DMS53 treated with DMSO at 0.1 percent for 48 hours (cell line): ENCODE results near the gene PRICKLE2.

Source experiments
- DNase-seq: peaks from one replicate; lab custom pipeline; 2025; ENCODE audit not compliant: unreplicated experiment; lab: John Stamatoyannopoulos, UW

Gene PRICKLE2, protein sequence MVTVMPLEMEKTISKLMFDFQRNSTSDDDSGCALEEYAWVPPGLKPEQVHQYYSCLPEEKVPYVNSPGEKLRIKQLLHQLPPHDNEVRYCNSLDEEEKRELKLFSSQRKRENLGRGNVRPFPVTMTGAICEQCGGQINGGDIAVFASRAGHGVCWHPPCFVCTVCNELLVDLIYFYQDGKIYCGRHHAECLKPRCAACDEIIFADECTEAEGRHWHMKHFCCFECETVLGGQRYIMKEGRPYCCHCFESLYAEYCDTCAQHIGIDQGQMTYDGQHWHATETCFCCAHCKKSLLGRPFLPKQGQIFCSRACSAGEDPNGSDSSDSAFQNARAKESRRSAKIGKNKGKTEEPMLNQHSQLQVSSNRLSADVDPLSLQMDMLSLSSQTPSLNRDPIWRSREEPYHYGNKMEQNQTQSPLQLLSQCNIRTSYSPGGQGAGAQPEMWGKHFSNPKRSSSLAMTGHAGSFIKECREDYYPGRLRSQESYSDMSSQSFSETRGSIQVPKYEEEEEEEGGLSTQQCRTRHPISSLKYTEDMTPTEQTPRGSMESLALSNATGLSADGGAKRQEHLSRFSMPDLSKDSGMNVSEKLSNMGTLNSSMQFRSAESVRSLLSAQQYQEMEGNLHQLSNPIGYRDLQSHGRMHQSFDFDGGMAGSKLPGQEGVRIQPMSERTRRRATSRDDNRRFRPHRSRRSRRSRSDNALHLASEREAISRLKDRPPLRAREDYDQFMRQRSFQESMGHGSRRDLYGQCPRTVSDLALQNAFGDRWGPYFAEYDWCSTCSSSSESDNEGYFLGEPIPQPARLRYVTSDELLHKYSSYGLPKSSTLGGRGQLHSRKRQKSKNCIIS

DNA sequence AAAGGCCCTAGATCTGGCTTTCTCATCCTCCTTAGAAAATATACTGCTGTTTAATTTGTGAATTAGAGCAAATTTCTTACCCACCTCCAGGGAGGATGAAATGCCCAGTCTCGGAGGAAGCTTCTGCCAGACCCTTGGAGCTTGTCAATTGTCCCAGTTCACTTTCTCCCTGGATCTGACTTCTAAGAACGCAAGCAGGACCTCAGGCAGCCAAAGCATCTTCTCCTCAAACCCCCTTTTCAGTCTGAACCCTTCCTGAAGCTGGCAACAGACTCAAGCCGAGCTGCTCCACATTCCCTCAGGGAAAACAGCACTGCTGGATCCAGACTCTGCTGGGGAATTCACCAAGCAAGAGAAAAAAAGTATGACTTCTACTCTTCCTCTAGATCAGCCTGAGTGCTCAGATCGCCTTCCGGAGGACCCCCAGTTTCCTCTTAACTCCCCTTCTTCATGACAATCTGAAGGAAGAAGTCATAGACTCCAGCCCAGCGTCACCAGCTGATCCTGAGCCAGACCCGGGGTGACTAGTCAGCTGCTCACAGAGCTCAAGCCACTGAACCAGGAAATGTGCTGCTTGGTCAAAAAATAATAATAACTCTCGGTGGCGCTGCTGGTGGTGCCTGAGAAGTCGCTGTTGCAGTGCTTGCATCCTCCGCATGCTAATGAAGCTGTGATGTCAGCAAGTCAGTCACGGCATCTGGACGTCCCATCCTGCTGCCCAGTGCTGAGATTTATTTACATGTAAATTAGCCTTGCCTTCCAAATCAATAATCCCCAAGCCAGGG is at the start of gene PRICKLE2:
Gene PRICKLE2 (minus strand): TSS at position 641 of the 785 bp plus-strand sequence. CDS start 26,539 bp downstream, outside the sequence.
- DNase-seq: no peak

DNA sequence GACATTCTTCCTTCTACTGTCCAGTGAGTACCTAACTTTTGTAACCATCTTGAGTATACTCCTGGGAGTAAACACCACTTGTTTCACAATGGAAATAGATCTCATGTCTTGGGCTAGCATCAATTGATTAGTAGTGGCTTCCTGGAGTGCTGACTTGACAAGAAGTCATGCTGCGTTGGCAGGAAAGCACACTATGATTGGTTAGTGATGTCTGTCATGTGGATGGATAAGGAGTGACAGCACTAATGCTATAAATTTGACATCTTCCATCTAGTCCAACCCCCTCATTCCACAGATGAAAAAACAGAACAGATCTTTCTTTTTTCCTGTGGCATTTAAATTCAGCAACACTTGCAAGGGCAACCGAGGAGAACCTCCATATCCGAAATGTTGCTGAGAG is 47.6 kb upstream of the PRICKLE2 start:
- DNase-seq: no peak

DNA sequence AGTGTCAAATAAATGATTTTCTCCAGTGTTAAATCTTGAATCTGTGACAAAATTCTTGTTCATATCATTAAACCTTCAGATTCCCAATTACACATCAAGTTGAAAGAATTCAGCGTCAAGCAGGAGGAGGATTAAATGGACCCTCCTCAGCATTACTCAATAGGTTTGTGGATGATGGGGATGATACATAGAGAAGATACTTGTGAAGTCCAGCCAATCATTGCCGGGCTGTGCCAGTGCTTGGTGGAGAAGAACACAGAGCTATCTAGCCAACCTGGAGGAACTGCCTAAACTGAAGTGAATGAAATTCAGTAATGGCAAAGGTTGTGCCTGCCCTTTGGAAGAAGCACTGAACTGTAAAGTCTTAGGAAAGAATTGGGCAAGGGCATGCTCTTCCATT is 47.0 kb upstream of the PRICKLE2 start:
- DNase-seq: no peak

DNA sequence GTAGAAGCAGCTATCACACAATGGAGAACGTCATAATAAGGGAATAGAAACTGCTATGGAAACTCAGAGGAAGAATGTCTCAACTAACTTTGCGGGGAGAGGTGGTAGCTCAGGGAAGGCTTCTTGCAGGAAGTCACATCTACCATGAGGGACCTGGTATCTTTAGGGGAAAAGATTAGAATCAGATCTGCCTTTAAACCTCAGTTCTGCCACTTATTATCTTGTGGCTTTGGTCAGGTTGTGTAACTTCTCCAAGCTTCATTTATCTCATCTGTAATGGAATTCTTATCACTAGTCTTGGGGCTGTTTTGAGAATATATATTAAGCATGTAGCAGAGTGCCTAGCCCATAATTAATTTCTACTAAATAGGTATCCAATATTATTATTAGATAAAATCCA is 46.4 kb upstream of the PRICKLE2 start:
- no peak for DNase-seq

DNA sequence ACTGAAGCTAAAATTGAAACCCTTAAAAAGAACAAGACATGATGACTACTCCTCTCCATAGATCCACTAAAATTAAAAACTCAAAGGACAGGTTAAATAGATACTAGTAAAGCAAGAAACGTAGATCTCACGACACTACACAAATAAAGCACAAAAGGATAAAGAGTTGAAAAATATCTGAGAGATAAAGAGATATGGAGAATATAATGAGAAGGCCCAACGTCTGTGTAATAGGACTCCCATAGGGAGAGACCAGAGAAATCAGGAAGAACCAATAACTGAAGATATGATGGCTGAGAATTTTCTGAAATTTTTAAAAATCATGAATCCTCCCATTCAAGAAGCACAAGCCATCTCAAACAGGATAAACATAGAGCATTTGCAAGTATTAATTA is 45.6 kb upstream of the PRICKLE2 start:
- DNase-seq: no peak

DNA sequence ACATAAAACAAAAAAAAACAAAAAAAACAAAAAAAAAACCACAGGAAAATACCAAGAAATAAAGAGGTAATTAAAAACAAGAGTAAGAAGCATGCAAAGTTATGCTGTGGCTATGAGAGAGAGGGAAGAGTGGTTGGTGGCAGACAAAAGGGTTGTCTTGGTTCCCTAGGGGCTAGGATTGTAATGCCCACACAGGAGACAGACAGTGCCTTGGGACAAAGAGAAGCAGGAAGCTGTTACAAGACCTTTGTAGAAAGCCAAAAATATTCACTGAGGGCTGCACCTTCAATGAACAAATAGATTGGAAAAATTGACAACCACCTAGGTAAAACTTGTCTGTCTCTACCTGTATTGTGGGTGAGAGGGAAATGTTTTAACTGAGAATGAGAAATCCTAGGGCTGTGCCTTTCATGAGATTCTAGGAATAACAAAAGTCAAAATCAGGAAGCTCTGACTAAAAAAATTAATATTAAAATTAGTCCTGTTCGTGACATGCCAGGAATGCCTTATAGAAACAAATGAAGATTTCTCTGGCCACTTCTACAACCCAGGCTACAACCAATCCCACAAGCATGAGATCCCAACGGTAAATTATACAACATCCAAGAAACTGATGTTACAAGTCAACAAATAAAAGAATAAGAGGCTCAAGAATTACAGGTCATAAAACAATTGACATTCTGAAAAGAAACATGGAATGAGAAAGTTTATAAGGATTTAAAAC is 45.0 kb upstream of the PRICKLE2 start:
- no peak for DNase-seq

DNA sequence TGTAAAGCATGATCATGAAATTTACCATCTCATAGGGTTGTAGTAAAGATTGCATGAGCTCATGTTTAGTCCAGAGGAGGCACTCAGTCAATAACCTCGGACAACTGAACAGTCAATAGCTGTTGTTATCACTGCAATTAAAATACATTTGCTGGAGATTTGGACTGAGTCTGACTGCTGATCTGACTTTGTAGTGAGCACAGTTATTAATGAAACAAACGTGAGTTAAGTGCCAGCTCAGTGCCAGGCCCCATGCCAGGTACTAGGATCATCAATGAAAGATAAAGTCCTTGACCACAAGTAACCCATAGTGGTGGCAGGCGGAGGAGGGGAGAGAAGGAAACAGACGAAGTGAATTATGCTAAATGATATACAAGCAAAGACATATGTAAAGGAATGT is 43.7 kb upstream of the PRICKLE2 start:
- DNase-seq: no peak

DNA sequence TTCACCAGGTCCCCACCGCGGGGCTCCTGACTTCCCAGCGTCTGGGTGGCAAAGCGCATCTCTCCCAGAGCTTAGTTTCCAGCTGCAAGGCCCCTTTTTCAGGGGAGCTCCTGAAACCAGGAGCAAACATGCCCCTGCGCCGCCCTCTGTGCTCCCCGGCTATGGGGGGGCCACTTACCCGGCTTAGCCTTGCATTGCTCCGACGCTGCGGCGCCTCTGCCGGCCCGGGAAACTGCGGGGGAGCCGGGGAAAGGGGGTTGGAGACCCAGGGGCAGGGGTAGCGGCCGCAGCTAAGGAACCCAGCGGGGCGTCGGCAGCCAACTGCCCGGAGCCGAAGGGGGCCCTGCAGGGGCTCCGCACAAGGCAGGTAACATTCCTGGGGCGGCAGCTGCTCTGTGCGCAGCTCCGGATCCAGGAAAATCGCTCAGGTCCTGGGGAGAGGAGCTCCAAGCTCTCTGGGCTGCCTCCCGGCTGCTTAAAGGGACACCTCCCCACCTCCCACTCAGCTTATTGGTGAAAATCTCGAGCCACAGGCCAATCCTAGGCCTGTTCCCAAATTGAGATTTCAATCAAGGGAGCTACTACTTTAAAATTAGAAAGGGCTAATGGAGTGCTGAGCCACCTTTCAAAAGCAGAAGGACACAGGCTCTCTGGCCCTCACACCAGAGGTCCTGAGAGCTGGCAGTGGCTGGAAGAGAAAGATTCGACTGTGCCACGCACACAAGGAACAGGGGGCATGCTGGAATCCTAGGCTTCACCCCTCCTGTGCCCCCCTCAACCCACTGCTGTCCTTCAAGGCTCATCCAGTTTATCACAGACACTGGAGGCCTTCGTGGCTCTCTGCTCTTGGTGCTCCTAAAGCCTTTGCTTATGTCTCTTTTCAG is 42.7 kb upstream of the PRICKLE2 start:
- DNase-seq: no peak

DNA sequence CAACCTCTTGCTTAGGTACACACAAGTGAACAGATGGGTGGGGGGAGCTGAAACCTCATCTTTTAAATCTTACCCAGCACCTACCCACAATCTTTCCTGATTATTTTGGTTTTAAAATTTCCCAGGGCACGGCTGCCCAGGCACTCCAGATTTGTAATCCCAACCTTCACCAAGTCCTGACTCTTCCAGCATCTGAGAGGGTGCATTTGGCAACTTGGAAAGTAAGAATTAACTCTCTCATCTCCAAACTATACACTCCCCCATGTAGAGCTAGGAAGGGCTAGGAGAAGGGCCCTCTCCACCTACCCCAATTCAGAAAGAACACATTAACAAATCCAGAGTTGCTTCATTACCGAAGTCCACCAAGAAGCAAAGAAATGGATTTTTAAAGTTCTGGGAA is 41.7 kb upstream of the PRICKLE2 start:
- DNase-seq: no peak

DNA sequence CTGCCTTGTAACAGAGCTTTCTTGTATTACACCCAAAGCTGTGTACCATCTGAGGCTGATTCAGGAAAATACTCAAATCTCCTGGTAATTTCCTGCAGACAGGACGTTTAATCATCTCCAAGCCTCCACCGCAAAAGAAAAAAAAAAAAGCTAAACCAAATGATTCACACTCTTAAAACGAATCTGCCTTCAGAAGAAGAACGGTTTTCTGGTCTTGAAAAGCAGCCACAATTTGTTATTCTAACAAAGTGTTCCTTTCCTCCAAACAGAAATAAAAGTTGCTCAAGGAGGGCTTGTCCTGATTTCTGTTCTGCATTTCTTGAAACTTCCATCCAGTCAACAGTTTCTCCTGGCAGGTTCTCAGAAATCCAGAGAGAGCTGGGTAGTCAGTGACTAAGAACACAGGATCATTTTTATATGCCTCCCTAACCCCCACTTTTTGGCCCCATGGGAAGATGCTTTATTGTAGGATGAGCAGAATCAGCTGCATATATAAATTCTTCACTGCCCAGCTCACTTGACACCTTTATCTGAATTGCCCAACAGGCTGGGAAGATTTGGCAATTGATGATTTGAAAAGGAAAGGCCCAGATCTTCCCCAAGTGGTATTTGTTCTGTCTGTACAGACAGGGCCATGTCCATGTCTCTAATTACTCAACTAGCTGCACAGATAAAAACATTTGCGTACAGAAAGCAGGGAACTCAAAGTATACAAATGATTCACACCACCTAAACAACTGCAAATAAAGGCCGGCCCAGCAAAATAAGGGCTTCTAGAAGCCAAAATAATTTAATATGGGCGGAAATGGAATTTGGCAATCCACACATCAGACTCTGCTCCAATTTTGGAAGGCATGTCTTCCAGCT is 41.0 kb upstream of the PRICKLE2 start:
- no peak for DNase-seq

DNA sequence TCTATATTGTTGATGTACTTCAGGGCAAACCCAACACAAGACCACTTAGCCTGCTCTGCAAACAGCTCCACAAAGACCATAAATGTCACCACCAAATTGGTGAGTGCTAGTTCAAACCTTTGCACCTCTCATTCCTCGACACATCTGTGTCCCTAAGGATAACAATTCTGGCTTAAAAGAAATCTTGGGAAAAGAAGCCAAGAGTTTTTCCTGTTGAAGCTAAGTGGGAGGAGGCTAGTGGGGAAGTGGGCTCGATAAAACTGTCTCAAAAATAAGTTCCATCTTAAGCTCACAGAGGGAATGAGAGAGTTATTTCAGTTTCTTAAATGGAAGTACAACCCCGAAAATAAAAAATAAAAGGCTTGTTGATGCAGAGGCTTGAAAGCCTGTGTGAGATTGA is 40.4 kb upstream of the PRICKLE2 start:
- DNase-seq: no peak

DNA sequence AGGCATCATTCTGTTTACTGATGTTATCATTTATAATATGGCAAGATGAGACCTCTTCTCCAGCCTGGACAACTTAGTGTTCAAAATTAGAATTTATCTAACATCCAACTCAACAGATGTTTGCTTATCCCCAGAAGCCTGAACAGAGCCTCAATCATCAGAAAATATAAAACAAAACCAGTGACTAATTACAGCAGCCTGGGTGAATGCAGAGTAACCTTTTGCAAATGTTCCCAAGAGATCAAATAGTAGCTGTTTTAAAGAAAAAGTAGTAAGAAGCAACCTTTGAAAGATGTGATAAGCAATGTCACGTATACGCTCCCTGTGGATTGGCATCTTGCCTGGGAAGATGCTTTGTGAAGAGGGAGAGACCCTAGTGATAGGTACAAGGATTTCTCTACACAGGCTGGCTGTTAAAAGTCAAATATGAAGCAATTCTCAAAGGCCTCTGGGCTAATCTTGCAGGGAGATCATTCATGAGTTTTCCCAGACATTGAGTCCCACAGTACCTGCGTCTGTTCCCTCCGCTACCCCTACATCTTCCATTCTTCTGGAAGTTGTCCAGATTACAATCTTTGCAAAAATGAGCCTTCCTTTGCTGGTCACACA is 39.3 kb upstream of the PRICKLE2 start:
- no peak for DNase-seq

DNA sequence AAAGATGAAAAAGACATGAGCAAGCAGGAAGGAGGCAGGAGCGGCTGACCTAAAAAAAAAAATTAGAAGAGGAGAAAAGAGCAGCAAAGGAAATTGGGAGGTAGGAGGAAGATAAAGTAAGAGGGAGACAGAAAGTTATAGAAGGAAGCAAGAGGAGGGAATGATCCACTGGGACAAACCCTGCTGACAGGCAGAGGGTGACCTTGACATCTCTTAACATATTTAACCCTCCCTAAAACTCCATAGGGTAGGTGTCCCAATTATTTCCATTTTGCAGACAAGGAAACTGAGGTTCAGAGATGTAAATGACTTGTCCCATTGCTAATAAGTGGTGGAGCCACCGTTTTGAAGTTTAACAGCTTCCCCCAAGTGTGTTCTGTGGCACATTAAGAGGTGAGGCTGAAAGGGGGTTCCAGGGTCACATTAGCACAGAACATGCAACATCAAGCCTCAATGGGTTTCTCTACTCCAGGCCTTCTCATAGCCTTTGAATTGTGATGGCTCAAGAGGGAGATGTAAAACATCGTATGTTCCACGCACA is 37.4 kb upstream of the PRICKLE2 start:
- no peak for DNase-seq

DNA sequence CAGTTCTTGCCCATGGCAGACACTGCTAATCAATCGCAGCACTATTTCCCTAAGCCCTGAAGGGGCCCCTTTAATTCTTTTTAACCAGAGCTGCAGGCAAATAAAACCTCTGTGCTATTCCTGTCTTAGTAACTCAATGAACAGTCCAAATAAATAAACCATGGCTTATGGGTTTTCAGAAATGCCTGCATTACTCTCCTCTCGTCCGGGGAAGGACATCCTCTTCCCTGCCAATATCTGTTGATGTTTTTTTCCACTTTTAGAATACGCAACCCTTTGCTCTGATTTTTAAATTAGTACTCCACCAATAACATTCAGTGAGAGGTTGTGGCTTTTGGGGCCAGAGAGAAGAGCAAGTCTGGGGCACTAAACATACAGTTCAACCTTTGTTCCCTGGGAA is 35.2 kb upstream of the PRICKLE2 start:
- DNase-seq: no peak

DNA sequence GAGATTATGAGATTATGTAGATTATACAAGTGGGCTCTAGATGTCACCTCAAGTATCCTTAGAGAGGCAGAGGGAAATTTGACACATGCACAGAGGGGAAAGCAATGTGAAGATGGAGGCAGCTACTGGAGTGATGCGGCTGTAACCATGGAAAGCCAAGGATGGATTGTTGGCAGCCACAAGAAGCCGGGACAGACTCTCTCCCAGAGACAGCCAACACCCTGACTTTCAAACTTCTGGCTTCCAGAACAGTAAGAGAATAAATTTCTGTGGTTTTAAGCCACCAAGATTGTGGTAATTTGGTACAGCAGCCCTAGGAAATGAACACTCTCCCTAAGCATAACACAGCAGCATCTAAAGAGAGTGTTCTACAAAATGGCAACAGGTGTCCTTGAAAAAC is 34.4 kb upstream of the PRICKLE2 start:
- no peak for DNase-seq

DNA sequence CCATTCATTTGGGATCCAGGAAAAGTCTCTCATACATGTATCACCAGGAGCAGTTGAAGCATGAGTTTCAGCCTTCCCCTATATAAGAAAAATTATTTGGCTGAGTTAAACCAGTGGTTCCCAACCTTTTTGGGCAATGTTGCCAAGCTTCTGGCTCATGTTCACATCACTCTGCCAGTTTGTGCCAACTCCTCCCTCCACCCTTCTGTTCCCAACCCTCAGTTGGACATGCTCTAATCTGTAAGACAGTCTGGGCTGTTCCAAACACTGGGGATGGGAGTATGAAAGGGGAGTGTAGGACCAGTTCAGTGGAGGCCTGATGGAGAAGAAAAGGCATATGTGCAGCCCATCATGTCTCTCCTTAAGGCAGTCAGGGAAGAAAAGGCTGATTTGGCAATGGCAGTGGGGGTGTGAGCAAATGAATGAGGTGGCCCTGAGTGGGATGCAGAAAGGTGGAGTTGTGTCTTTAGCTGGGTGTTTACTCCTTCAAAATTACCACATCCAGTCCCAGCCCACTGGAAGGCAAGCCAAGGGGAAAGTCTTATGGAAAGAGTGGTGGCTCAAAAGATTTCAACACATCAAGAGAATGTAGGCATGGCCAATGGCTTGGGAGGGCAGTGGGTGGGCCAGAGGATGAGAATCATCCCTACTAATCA is 32.0 kb upstream of the PRICKLE2 start:
- DNase-seq: no peak

DNA sequence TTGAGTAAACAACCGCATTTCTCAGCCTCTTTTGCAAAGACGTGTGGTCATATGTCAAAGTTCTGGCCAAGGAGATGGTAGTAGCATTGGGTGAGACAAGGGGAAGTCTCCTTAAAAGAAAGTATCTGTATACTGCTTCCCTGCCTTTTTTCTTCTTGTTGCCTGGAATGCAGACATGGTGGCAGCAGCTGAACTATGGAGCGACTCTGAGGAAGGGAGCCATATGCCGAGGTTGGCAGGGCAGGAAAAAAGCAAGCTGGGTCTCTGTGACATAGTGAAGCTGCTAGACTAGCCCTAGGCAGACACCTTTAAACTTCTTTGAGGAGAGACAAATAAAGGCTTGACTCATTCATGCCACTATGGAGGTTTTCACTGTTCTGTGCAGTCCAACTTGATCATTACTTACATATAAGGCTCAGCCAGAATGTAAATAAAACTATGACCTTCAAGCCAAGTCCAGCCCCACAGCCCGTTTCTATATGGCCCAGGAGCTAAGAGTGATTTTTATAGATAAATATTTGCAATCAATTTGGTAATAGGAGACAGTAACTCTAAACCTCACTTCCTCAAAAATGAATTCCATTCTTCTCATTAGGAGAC is 30.6 kb upstream of the PRICKLE2 start:
- no peak for DNase-seq
